K562 (cell line): ENCODE measurements around the gene PPP3CB. TPM values are rescaled to one million over a fixed set of nuclear protein-coding genes. Genes with fewer than 3 reads are reported as not detected.

Experiments used
- ATAC-seq: fragments of 200-7000 bp; cut with Tn5 transposase; 3 replicates; pipeline ENCODE4 v1.9.1; 2020; ENCODE audit warnings: moderate library complexity
- BruUV-seq: library from RNA; stranded (reverse); fragments of 400-500 nt; replicated peaks from 2 replicates; lab custom pipeline; 2021; lab: Mats Ljungman, UMichigan
- CTCF ChIA-PET: fragments of 300-600 bp; formaldehyde crosslinking; extraction: SDS; loops from one replicate; lab custom pipeline; 2021; ENCODE audit warnings: low intra/inter-chr PET ratio; lab: Yijun Ruan, JAX
- POLR2A ChIA-PET: fragments of 300-600, 350-650 bp; sonication (Branson Sonifier 250); formaldehyde crosslinking; extraction: SDS; loops from one replicate; lab custom pipeline; 2021; ENCODE audit warnings: antibody characterized with exemption, inconsistent platforms; lab: Yijun Ruan, JAX
- DNase-seq, 4 experiments: peaks; one replicate each; pipeline versions ENCODE4 v3.0.0 to v3.0.0-alpha.2; 2011 to 2018; ENCODE audit warnings: low spot score in 3 of 4, mixed read lengths in 3 of 4; ENCODE audit errors: extremely low read depth in 1 of 4
- FAIRE-seq: peaks from 2 replicates; lab custom pipeline; 2011; peaks lifted over from hg19 to GRCh38; lab: Jason Lieb, UNC
- H2AFZ ChIP-seq: 2 replicates; pipeline ENCODE4 v1.6.0; 2011; ENCODE audit warnings: low read depth, low read length, control low read depth, inconsistent platforms
- H3K27ac ChIP-seq: fragments of 200-600 bp; 3 replicates; pipeline ENCODE4 v1.8.0; 2011; ENCODE audit warnings: low read depth, mild to moderate bottlenecking, control low read depth, inconsistent platforms, low read length, moderate library complexity, mixed read lengths; ENCODE audit errors: extremely low read depth
- H3K27me3 ChIP-seq, 2 experiments: fragments of 300-600 bp in 1 of 2; 2 replicates in 1 of 2; 3 replicates in 1 of 2; pipeline versions ENCODE4 v1.6.0 to v1.8.0; 2011; ENCODE audit warnings: inconsistent platforms in 2 of 2, low read length in 2 of 2, mild to moderate bottlenecking in 1 of 2, mixed read lengths in 1 of 2, moderate library complexity in 1 of 2; ENCODE audit not compliant: control insufficient read depth in 2 of 2, insufficient read depth in 2 of 2
- H3K36me3 ChIP-seq: fragments of 300-600 bp; 3 replicates; pipeline ENCODE4 v1.8.0; 2011; ENCODE audit warnings: mild to moderate bottlenecking, low read length, inconsistent platforms; ENCODE audit not compliant: control insufficient read depth, insufficient read depth
- H3K4me1 ChIP-seq, 2 experiments: fragments of 200-600 bp in 1 of 2; replicated peaks in 1 of 2; 2 replicates in 1 of 2; 3 replicates in 1 of 2; pipeline versions ENCODE4 v1.5.1 to v1.8.0; 2011; ENCODE audit warnings: inconsistent platforms in 2 of 2, low read length in 2 of 2, mild to moderate bottlenecking in 1 of 2, mixed read lengths in 1 of 2, moderate library complexity in 1 of 2; ENCODE audit not compliant: control insufficient read depth in 2 of 2, insufficient read depth in 2 of 2
- H3K4me2 ChIP-seq: 2 replicates; pipeline ENCODE4 v1.6.1; 2011; ENCODE audit warnings: low read length, control low read depth, inconsistent platforms, mixed read lengths; ENCODE audit not compliant: insufficient read depth
- H3K4me3 ChIP-seq: fragments of 200-600 bp; sonication (generic), shearing (Covaris generic); 2 replicates; pipeline ENCODE4 v1.5.1; 2016; ENCODE audit warnings: control low read depth, inconsistent platforms
- H3K79me2 ChIP-seq: fragments of 200-600 bp; 3 replicates; pipeline ENCODE4 v1.8.0; 2011; ENCODE audit warnings: low read length, inconsistent platforms; ENCODE audit not compliant: control insufficient read depth, insufficient read depth
- H3K9ac ChIP-seq, 2 experiments: 2 replicates each; pipeline versions ENCODE4 v1.6.0 to v1.6.1; 2011; ENCODE audit warnings: low read depth in 2 of 2, low read length in 2 of 2, control low read depth in 1 of 2, inconsistent platforms in 1 of 2, mild to moderate bottlenecking in 1 of 2, mixed read lengths in 1 of 2; ENCODE audit not compliant: insufficient read depth in 1 of 2
- H3K9me1 ChIP-seq: one replicate; pipeline ENCODE4 v1.6.0; 2011; ENCODE audit warnings: inconsistent platforms, mild to moderate bottlenecking, low read length, moderate library complexity; ENCODE audit not compliant: control insufficient read depth, insufficient read depth
- H3K9me3 ChIP-seq: replicated peaks from 2 replicates; pipeline ENCODE4 v1.5.1; 2011; ENCODE audit warnings: low read depth, low read length, inconsistent platforms; ENCODE audit not compliant: control insufficient read depth, insufficient read depth
- H4K20me1 ChIP-seq: replicated peaks from 2 replicates; pipeline ENCODE4 v1.6.1; 2011; ENCODE audit warnings: low read length, inconsistent platforms, mixed read lengths; ENCODE audit not compliant: control insufficient read depth, insufficient read depth
- ATF2 ChIP-seq: sonication (generic); formaldehyde crosslinking; IDR thresholded peaks from 2 replicates; pipeline ENCODE4 v1.8.1; 2022; ENCODE audit warnings: missing genetic modification reagents
- HNRNPK ChIP-seq: fragments of 200-400 bp; formaldehyde crosslinking; IDR thresholded peaks from one replicate; pipeline ENCODE4 v1.6.1; 2018; ENCODE audit warnings: mild to moderate bottlenecking, low read depth, low read length; ENCODE audit not compliant: poor library complexity, severe bottlenecking
- PTRF ChIP-seq: fragments of 450-650 bp; IDR thresholded peaks from 2 replicates; pipeline ENCODE4 v1.6.1; 2016; ENCODE audit warnings: mild to moderate bottlenecking, missing genetic modification characterization, missing compliant biosample characterization
- SMAD2 ChIP-seq: fragments of 150-350 bp; IDR thresholded peaks from 2 replicates; pipeline ENCODE4 v1.6.1; 2014; ENCODE audit warnings: low read depth, mild to moderate bottlenecking, low read length
- TAL1 ChIP-seq: fragments of 450-650 bp; IDR thresholded peaks from 2 replicates; pipeline ENCODE4 v1.6.1; 2016; ENCODE audit warnings: mild to moderate bottlenecking
- ZNF561 ChIP-seq: fragments of 450-650 bp; formaldehyde crosslinking; conservative IDR thresholded peaks from 2 replicates; pipeline ENCODE4 v1.4.0; 2020; ENCODE audit warnings: mild to moderate bottlenecking, moderate library complexity
- WGBS: fragments of 100-300 bp; shearing (Covaris generic); methylation state at CpG from one replicate; pipeline ENCODE4 v1.1.6; 2016; ENCODE audit warnings: low coverage, mixed read lengths; ENCODE audit not compliant: insufficient coverage; ENCODE audit errors: missing lambda C conversion rate; 5-methylcytosine and 5-hydroxymethylcytosine counted together
- in situ Hi-C: fragments of 300-500 bp; cut with MboI; formaldehyde crosslinking; loops from 4 replicates; pipeline ENCODE4 v1.15.0; 2018; ENCODE audit warnings: inconsistent platforms, mixed read lengths
- intact Hi-C: fragments of 100-400 bp; cut with micrococcal nuclease; formaldehyde crosslinking; loops from 2 replicates; pipeline ENCODE4 v1.14.2; 2022
- polyA plus RNA-seq, 8 experiments: library from polyadenylated mRNA; depleted of rRNA in 4 of 8; stranded (reverse) in 5 of 8; unstranded in 3 of 8; fragments of >200 nt; fragmentation: Nextera tagmentation in 2 of 8; fragmentation: Illumina TruSeq in 1 of 8; extraction: Ambion mirVana in 2 of 8; extraction: Trizol in 1 of 8; gene quantifications; 2 replicates each; pipeline versions ENCODE4 v1.2.1 to v1.2.3, GENCODE V29; 2011 to 2014; ENCODE audit warnings: inconsistent platforms in 1 of 8, missing spikeins in 1 of 8
- total RNA-seq, 7 experiments: library from RNA; depleted of rRNA in 6 of 7; stranded (reverse); fragments of >200 nt in 6 of 7; fragmentation: Illumina TruSeq in 2 of 7; extraction: Trizol in 2 of 7; gene quantifications; 2 replicates each; pipeline versions ENCODE4 v1.2.1 to v1.2.3, GENCODE V29; 2011 to 2021; ENCODE audit warnings: low replicate concordance in 1 of 7

The PPP3CB gene
- total and polyA plus RNA-seq, 9 of the 15 experiments (the other 6 are each of a cell fraction or from before 2014, with no cell fraction given): 9.6 to 27.6 (median 17.8) TPM

GRCh38 chr10:73405556-73405955 is 90.3 kb downstream of the PPP3CB start:
- H3K4me1 ChIP-seq: peaks cover 17 to 20% of the 10 kb centered on the region in 2 experiments
- no peak overlapping the region for H3K4me2 ChIP-seq
- FAIRE-seq (no peak), ATAC-seq (peak; percentile 19), DNase-seq (no peak)
- ChIA-PET POLR2A (interaction anchor here (1.0 kb wide), 1 partner anchor 295 kb away, joined by 3 read pairs; the partner anchor contains the start of gene NUDT13), CTCF (no interaction called here)
- TF ChIP-seq TAL1 (0 out of 2 replicates have a peak, but pooled peaks have one; percentile 8), SMAD2 (no peak)
- H3K9me1 ChIP-seq: no peaks in the 10 kb centered on the region
- no TSS peak for BruUV-seq
- peaks cover 96% of the 10 kb centered on the region for H3K79me2 ChIP-seq
- 39% methylated on average over 3 of the region's 3 CpGs for WGBS
- no peak overlapping the region for H3K9ac ChIP-seq
- H3K9me3 ChIP-seq: no peaks in the 10 kb centered on the region
- peaks cover 18% of the 10 kb centered on the region for H4K20me1 ChIP-seq
- H3K27ac ChIP-seq: no peak overlapping the region
- no peaks in the 10 kb centered on the region for H3K27me3 ChIP-seq
- intact Hi-C loops (loop anchor here (10.0 kb wide), 1 partner anchor 239 kb away; the partner anchor contains the start of gene MYOZ1), in situ Hi-C loops (no loop called here)
- H3K36me3 ChIP-seq: peaks cover 17% of the 10 kb centered on the region; the same call in 2 of the 3 replicates
- H3K4me3 ChIP-seq: no peak overlapping the region
- H2AFZ ChIP-seq: no peak overlapping the region

- Histone ChIP-seq H3K4me1 (peaks cover 17 to 20% of the 10 kb centered on the region in 2 experiments), H3K79me2 (peaks cover 94% of the 10 kb centered on the region), H3K9me1 (no peaks in the 10 kb centered on the region), H3K27ac (no peak overlapping the region), H2AFZ (no peak overlapping the region), H3K4me2 (no peak overlapping the region), H3K9ac (no peak overlapping the region; a peak in 1 of 4 replicates), H3K9me3 (no peaks in the 10 kb centered on the region), H4K20me1 (peaks cover 15% of the 10 kb centered on the region), H3K36me3 (peaks cover 23% of the 10 kb centered on the region; the same call in 2 of the 3 replicates), H3K27me3 (no peaks in the 10 kb centered on the region), H3K4me3 (no peak overlapping the region)
- no peak for FAIRE-seq
- TF ChIP-seq HNRNPK: no peak
- no peak for TF ChIP-seq PTRF (tag)
- no peak for TF ChIP-seq ZNF561 (CRISPR knock-in tag)
- TF ChIP-seq ATF2 (CRISPR knock-in tag): no peak
- intact Hi-C loops (loop anchor here (10.0 kb wide), 1 partner anchor 240 kb away; the partner anchor contains the start of gene MYOZ1), in situ Hi-C loops (no loop called here)
- no TSS peak for BruUV-seq
- POLR2A ChIA-PET: no interaction called here
- CTCF ChIA-PET: no interaction called here
- DNase-seq: no peak
- ATAC-seq: no peak
- WGBS: 79% methylated on average over 9 of the region's 9 CpGs
These were observed 91.1 kb downstream of the PPP3CB start for GRCh38 chr10:73404690-73405089.
